Measurements from ENCODE around the gene CRACR2A. TPM values are rescaled to one million over a fixed set of nuclear protein-coding genes. Genes with fewer than 3 reads are reported as not detected.

CRACR2A gene
- total RNA-seq, 1 donor = 16.3 TPM

GRCh38 chr12:3624273-3624672, 128.6 kb downstream of the CRACR2A start:
- Histone ChIP-seq H3K4me3 (ENCODE audit: insufficient read depth, low read length) (no peak overlapping the region), H4K20me1 (ENCODE audit: insufficient read depth, low read length) (no peaks in the 10 kb centered on the region), H2AFZ (ENCODE audit: low read length) (no peak overlapping the region), H3K4me2 (ENCODE audit: insufficient read depth, low read length) (no peak overlapping the region), H3K4me1 (ENCODE audit: insufficient read depth, low read length) (peaks cover 4% of the 10 kb centered on the region), H3K79me2 (ENCODE audit: insufficient read depth, low read length) (no peaks in the 10 kb centered on the region), H3K9me3 (ENCODE audit: low read depth, low read length) (no peaks in the 10 kb centered on the region), H3K36me3 (ENCODE audit: insufficient read depth, low read length) (peaks cover 5% of the 10 kb centered on the region), H3K27ac (ENCODE audit: low read depth, low read length) (no peak overlapping the region), H3K27me3 (ENCODE audit: insufficient read depth, low read length) (no peaks in the 10 kb centered on the region)
- peak; percentile 41 for DNase-seq (ENCODE audit: insufficient read length, low spot score, missing footprints)
- TF ChIP-seq CTCF (IDR thresholded peaks at IDR 0.05; ENCODE audit: extremely low read depth, low read depth, low read length) = no peak

- Histone ChIP-seq H3K4me1 (ENCODE audit: insufficient read depth, low read length) (peaks cover 4% of the 10 kb centered on the region), H4K20me1 (ENCODE audit: insufficient read depth, low read length) (no peaks in the 10 kb centered on the region), H3K4me2 (ENCODE audit: insufficient read depth, low read length) (no peak overlapping the region), H3K27ac (ENCODE audit: low read depth, low read length) (no peak overlapping the region), H3K79me2 (ENCODE audit: insufficient read depth, low read length) (no peaks in the 10 kb centered on the region), H3K27me3 (ENCODE audit: insufficient read depth, low read length) (no peaks in the 10 kb centered on the region), H3K9me3 (ENCODE audit: low read depth, low read length) (no peaks in the 10 kb centered on the region), H3K36me3 (ENCODE audit: insufficient read depth, low read length) (peaks cover 5% of the 10 kb centered on the region), H3K4me3 (ENCODE audit: insufficient read depth, low read length) (no peak overlapping the region), H2AFZ (ENCODE audit: low read length) (no peak overlapping the region)
- DNase-seq (ENCODE audit: insufficient read length, low spot score, missing footprints) = peak; percentile 36
- no peak for TF ChIP-seq CTCF (IDR thresholded peaks at IDR 0.05; ENCODE audit: extremely low read depth, low read depth, low read length)
Observed at GRCh38 chr12:3622822-3623690, 129.9 kb downstream of the CRACR2A start.

- Histone ChIP-seq H3K27me3 (ENCODE audit: insufficient read depth, low read length) (no peaks in the 10 kb centered on the region), H2AFZ (ENCODE audit: low read length) (no peak overlapping the region), H3K4me2 (ENCODE audit: insufficient read depth, low read length) (no peak overlapping the region), H3K79me2 (ENCODE audit: insufficient read depth, low read length) (no peaks in the 10 kb centered on the region), H3K36me3 (ENCODE audit: insufficient read depth, low read length) (peaks cover 5% of the 10 kb centered on the region), H3K27ac (ENCODE audit: low read depth, low read length) (no peak overlapping the region), H4K20me1 (ENCODE audit: insufficient read depth, low read length) (no peaks in the 10 kb centered on the region), H3K9me3 (ENCODE audit: low read depth, low read length) (no peaks in the 10 kb centered on the region), H3K4me3 (ENCODE audit: insufficient read depth, low read length) (no peak overlapping the region), H3K4me1 (ENCODE audit: insufficient read depth, low read length) (peaks cover 4% of the 10 kb centered on the region)
- DNase-seq (ENCODE audit: insufficient read length, low spot score, missing footprints) = peak; percentile 79
- TF ChIP-seq CTCF (IDR thresholded peaks at IDR 0.05; ENCODE audit: extremely low read depth, low read depth, low read length) = no peak
Observed at GRCh38 chr12:3622021-3622821, 130.7 kb downstream of the CRACR2A start.

GRCh38 chr12:3620856-3621255, 132.1 kb downstream of the CRACR2A start:
- no peak for DNase-seq (ENCODE audit: insufficient read length, low spot score, missing footprints)
- Histone ChIP-seq H3K4me3 (ENCODE audit: insufficient read depth, low read length) (no peak overlapping the region), H3K36me3 (ENCODE audit: insufficient read depth, low read length) (no peaks in the 10 kb centered on the region), H3K79me2 (ENCODE audit: insufficient read depth, low read length) (no peaks in the 10 kb centered on the region), H3K27me3 (ENCODE audit: insufficient read depth, low read length) (no peaks in the 10 kb centered on the region), H2AFZ (ENCODE audit: low read length) (no peak overlapping the region), H3K4me2 (ENCODE audit: insufficient read depth, low read length) (no peak overlapping the region), H3K4me1 (ENCODE audit: insufficient read depth, low read length) (peaks cover 4% of the 10 kb centered on the region), H4K20me1 (ENCODE audit: insufficient read depth, low read length) (no peaks in the 10 kb centered on the region), H3K9me3 (ENCODE audit: low read depth, low read length) (no peaks in the 10 kb centered on the region), H3K27ac (ENCODE audit: low read depth, low read length) (no peak overlapping the region)
- TF ChIP-seq CTCF (IDR thresholded peaks at IDR 0.05; ENCODE audit: extremely low read depth, low read depth, low read length) = no peak
